CD4-positive, alpha-beta T cell treated with Interleukin-15 for 4 hours (primary cell): ENCODE data around the gene SCEL.
"Not testable (repeated sequence)": the region's sequence is repeated elsewhere in the genome, so short reads cannot be mapped to it uniquely, and the experiment has no call there.

Experiments used
- DNase-seq: peaks from one replicate; pipeline ENCODE4 v3.0.0-alpha.2; 2020; ENCODE audit warnings: low spot score

The SCEL gene, protein sequence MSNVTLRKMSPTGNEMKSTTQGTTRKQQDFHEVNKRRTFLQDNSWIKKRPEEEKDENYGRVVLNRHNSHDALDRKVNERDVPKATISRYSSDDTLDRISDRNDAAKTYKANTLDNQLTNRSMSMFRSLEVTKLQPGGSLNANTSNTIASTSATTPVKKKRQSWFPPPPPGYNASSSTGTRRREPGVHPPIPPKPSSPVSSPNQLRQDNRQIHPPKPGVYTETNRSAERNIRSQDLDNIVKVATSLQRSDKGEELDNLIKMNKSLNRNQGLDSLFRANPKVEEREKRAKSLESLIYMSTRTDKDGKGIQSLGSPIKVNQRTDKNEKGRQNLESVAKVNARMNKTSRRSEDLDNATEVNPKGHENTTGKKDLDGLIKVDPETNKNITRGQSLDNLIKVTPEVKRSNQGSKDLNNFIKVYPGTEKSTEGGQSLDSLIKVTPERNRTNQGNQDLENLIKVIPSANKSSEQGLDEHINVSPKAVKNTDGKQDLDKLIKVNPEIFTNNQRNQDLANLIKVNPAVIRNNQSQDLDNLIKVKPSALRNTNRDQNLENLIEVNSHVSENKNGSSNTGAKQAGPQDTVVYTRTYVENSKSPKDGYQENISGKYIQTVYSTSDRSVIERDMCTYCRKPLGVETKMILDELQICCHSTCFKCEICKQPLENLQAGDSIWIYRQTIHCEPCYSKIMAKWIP

DNA sequence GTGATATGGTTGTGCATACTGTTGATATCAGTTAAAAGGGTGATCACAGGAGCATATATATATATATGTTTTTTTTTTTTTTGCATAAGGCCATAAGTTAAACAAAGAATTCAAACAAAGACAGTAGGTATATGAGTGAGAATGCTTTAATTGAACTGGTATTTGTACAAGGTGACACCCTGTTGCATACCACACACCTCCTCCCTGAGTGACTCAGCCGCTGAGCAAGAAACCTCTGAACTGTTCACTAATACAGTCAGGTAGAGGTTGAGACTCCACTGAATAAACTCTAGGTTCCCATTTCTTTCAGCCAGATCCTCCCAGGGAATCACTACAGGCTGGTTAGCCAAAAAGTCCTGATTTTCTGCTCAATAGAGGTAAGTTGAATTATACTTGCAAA, at the start of gene SCEL:
TSS of gene SCEL (plus strand) at position 259 of the 400 bp plus-strand sequence. CDS start 20,170 bp downstream, outside the sequence.
- DNase-seq: no peak

DNA sequence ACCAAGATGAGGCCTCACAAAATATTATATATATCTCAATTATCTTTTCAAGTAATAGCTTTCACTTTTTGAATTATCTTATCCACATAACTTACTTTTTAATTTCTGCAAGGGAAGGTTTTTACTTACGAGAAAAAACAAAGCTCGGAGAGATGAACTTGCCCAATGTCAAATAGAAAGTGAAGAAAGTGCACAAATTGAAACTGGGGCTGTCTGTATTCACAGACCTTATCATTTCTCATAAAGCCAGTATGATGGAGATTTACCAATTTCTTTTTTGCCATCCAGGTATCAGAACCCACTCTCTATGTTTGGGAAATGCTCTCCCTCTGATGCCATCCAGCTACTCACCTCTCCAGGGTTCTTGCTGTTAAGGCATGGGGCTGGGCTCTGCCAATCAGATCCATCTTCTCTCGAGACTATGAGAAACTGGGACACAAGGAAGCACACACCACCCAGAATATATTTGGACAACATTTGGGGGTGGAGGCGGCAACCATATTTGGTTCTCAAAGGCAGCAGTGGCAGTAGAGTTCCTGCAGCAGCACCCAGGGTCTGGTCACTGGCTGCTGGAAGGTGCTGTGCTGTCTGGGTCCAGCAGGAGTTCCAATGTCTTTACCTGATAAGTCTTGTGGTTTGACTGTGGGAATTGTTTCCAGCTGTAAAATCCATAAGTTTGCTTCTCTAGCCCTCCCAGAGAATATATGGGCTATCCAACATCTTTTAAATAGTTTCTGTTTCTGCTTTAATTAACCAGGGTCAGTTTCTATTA, 45.8 kb upstream of the SCEL start:
- DNase-seq: no peak

DNA sequence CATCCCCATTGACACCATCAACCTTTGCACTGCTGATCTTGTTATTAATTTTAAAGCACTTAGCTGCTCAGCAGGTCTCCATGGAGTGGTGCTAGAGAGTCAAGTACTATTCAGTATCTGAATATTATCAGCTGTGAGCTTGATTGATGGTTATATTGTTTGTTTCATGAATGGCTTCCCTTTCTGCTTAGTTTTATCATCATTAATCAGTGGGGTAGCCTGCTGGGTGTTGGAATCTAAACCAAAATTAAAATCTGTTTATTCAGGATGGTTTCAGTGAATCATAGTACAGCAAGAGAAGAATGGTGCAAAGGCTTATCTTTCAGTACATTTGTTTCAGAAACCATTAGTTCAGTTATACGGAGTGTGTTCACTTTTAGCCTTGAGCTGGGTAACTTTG, 42.5 kb upstream of the SCEL start:
- DNase-seq: no peak

DNA sequence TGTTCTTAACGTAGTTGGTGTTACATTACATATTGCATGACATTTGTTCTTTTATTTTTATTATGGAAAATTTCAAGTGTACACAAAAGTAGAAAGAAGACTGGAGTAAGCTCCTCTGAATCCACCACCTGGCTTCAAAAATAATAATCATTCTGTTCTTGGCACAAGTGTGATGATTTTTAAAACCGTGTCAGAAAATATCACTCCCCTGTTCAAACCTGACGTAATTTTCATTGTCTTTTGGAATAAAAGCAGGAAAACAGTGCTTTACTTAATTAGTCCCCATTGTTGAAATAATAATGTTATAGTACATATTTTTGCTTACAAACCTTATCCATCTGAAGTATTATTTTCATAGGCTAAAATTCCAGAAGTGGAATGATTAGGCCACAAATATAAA, 41.3 kb upstream of the SCEL start:
- DNase-seq: no peak

DNA sequence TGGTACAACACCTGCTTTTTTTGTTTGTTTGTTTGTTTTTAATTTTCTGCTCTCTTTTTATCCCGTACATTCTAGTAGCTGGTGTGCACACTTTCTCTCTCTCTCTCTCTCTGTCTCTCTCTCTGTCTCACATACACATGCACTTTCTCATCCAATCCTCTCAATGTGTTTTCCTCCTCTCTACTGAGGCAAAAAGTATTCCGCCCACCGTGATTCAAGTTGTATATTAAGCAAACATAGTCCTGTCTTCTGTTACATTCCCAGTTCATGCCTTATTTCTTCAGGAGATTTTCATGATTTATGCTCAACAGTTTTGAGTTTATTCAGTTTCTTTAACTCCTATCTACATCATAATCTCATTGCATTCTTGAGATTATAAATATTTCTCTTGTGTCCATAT, 38.2 kb upstream of the SCEL start:
- DNase-seq: no peak

DNA sequence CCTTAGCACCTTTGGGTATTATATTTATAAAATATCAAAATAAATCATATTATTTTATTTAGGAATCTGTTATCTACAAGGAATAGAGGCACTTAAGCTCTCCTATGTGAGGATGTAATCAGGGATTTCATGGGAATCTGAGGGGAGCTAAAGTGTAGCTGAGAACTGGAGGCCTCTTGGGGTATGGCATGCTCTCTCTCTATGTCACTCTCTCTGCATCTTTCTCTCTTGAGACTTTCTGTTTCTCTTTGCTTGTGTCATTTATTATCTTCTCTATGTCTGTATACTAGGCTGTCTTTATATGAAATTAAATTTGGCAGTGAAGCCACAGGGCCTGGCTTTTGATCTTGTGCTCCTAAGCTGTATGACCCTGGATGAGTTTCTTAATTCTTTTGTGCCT, 37.7 kb upstream of the SCEL start:
- no peak for DNase-seq

DNA sequence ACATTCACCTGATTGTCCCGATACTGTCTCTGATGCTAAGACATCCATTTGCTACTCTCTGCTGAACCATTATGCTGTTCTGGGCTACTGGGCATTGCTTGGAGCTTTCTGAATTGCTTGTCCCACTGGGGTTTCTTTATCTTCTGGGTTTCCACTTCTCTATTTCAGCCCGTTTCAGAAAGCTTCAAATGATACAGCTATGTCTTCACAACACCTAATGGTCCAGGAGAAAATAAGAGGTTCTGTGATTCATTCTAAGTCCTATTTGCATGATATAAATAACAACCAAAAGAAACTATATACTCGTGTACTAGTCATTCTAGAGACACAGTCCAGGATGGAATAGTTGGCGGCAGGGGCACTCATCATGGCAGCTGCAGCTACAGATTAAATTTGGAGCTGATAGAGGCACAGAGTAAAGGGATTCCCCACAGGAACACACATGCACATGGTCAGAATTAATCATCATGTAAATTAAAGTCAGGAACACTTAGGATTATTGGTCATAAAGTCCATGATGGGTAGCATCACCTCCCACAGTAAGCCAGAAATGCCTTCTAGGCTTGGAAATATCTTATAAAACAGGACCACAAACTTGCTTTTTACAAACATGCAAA, 33.3 kb upstream of the SCEL start:
- DNase-seq: no peak

DNA sequence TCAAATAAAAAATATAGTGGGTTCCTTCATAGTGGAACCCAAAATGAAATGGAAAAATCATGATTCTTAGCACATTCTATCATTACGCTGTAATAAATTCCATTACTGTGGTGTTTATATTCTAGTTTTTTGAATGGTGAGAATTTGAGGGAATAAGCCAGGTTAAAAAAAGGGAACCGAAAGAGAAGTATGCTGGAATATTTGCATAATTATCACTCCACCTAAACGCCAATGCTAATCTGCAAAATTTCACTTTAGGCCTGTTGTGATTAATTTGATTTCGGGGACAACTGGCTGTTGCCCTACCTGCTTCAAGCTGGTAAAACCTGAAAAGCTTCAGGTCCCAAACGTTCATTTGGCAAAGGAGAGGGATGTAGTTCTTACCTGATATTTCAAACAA, 32.1 kb upstream of the SCEL start:
- DNase-seq: no peak

DNA sequence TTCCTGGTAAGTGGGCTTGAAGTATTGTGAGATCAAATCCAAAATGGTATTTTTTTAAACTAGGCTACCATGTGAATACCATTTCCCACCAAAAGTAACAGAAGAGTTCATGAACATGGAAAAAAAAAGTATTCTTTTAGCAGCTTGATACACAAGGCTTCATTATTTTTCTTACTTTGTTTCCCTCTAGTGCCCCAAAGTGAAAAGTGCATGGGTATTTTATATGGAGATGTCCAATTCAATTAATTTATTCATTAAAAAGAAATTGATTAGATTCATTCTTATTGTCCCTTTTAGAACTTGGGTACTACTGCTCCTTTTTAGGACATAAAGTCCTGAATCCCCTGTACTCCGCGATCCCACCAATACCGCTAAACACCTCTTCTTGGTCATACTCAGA, 28.6 kb upstream of the SCEL start:
- DNase-seq: no peak

DNA sequence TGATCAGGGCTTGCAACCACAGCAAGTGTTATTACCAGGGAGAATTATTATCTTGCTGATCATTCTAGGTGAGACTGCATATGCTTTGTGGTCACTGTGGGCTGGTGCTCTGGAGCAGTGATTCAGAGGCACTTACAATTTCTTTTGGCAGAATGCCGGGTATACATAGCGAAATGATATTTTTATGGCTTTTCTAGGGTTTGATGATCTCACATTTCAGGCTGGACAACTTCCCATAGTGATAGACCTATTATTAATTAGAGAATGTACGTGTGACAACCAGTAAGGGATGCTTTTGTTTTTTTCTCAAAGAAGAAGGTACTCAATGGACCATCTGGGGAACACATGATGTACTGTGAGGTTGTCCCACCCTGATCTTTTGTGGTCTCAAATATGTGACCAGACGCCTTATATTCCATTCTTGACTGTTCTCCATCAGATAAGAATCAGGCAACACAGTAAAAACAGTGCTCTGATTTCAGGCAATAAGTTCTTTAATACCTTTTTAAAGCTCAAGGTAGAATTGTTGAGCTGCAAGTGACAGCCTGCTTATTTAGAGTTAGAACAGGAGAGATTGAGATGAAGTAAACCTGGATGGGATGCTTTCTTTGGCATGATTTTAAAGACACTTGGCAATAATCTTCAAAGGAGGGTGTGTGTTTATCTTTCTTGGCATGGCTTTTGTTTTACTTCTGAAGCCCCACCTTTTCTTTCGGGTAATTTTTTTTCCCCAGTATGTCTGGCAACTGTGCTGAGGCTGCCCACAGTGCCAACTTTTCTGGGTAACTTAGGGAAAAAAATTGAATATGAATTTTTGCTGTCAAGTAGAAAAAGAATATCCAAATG, 27.4 kb upstream of the SCEL start:
- DNase-seq: no peak

DNA sequence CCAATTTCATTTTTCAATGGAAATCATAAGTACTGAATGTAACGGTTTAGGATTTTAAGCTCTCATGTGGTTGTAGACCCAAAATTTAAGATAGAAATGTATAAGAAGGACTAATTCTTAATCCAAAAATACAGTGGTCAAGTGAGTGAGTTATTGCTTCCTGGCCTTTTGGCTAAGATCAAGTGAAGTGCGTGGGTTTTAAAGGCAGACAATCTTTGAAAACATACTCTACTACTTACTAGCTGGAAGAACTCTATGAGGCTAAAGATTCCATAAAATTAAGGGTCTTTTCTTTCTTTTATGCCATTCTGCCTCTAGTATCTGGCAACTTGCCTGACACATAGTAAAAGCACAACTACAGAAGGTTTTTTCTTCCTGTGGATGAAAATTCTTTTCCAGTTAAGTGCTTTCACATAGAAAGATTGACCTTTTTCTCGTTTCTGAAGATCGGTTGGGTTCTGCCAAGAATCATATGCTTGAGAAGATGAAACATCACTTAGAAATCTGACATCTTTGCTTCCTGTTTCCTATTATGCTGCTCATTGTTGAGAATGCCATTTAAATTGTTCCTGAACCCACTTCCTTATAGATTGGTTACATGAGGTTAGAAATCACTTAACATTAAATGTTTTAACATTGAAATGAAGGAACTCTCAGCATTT, 26.4 kb upstream of the SCEL start:
- DNase-seq: no peak

DNA sequence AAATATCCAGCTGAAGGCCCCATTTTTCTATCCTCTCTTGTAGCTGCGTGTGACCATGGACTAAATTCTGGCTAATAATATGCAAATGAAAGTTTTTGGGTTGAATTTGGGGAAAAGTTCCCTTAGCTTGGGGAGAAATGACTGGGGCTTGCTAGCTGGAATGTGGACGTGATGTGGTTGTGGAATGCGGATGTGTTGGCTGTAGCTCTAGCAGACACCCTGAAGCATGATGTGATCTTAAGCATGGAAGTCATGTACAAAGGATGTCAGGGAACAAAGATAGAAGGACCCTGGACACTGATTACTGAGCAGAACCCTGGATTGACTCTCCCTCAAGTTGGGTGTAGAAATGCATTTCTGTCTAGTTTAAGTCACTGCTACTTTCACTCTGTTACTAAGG, 25.4 kb upstream of the SCEL start:
- DNase-seq: no peak

DNA sequence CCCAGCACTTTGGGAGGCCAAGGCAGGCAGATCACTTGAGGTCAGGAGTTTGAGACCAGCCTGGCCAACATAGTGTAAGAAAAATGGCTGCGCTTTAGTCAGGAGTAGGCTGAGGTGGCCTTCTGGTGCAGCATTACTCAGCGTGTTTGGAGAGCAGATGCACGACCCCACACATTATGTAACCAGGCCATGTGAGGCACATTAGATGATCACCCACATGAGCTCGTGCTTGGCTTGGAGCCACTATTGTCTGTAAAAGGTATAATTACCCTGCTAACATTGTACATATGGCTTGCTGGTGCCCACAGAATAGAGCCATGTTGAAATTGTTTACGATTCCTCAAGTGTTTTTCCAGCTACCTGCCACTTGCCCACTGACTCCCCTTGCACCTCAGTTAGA, 24.0 kb upstream of the SCEL start:
- no peak for DNase-seq

DNA sequence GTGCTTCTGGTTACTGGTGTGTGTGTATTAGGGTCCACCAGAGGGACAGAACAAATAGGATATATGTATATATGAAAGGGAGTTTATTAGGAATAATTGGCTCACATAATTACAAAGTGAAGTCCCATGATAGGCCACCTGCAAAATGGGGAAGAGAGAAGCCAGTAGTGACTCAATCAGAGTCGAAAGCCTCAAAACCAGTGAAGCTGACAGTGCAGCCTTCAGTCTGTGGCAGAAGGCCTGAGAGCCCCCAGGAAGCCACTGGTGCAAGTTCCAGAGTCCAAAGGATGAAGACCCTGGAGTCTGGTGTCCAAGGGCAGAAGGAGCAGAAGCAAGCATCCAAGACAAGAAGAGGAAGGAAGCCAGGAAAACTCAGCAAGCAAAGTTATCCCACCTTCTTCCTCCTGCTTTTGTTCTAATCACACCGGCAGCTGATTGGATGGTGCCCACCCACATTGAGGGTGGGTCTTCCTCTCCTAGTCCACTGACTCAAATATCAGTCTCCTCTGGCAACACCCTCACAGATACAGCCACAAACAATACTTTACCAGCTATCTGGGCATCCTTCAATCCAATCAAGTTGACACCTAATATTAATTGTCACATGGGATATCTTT, 21.7 kb upstream of the SCEL start:
- DNase-seq: no peak

DNA sequence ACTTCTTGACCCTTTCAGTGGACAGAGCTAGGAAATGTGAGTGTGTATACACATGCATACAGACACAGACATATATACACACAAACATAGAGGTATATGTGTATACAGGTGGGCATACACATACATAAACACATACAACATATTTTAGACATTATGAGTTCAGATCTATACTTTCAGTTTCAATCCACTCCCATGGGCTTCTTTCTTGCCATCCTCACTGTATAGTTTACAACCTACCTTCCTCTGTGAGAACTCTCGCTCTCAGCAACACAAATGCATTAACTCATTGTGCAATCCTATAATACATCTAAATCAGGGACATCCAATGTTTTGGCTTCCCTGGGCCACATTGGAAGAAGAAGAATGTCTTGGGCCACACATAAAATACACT, 21.2 kb upstream of the SCEL start:
- DNase-seq: no peak

DNA sequence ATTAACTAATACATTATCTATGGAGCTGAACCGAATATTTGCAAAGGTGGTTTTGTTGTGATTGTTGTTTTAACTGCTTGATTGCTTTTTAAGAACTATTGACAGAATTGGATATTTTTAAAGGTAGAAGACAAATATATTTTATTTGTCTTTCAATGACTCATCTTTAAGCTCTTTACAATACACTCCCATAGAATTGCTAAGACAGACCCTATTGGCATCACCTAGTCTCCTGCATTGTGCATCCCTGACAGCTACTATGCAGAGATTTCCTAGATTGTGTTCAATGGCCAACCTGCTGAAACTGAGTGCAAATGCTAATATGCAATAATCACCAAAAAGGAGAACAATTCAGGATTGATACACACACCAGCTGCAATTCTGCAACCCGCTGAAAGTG, 19.7 kb upstream of the SCEL start:
- DNase-seq: no peak

DNA sequence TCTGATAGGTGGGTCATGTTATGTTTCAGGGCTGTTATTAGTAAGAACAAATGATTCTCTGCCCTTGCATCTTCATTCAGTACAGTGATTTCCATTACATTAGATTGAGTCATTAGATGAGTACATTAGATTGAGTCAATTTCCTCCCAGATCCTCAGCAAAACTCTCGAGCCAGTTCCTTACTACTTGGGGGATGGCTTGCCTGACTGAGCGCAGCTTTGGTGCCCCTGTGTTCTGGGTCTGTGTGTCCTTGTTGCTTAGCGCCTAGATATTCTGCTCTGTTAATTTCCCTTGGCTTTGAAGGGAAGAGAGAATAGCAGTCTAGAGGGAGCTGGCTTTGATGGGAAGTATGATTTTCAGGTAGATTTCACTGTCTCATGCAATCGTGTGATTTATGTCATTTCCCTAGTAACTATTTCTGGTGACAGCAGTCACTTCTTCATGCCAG, 19.1 kb upstream of the SCEL start:
- DNase-seq: no peak

DNA sequence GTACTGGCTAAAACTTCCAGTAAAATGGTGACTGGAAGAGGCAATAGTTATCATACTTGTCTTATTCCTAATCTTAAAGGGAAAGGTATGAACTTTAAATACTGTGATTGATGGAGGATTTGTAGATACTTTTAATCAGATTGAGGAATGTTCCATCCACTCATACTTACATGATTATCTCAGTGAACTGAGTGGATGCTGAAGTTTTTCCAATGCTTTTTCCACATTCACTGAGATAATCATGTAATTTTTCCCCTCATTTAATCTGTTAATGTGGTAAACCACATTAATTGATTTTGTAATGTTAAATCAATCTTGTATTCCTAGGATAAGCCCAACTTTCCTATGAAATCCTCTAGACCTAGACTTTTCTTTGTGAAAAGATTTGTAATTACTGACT, 17.2 kb upstream of the SCEL start:
- no peak for DNase-seq

DNA sequence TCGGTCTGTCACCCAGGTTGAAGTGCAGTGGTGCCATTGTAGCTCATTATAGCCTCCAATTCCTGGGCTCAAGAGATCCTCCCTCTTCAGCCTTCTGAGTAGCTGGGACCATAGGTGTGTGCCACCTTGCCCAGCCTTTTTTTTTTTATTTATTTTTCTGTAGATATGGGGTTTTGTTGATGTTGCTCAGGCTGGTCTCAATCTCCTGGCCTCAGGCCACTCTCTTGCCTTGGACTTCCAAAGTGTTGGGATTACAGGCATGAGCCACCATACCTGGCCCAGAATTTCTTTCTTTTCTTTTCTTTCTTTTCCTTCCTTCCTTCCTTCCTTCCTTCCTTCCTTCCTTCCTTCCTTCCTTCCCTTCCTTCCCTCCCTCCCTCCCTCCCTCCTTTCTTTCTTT, 16.1 kb upstream of the SCEL start:
- not testable (repeated sequence) for DNase-seq

DNA sequence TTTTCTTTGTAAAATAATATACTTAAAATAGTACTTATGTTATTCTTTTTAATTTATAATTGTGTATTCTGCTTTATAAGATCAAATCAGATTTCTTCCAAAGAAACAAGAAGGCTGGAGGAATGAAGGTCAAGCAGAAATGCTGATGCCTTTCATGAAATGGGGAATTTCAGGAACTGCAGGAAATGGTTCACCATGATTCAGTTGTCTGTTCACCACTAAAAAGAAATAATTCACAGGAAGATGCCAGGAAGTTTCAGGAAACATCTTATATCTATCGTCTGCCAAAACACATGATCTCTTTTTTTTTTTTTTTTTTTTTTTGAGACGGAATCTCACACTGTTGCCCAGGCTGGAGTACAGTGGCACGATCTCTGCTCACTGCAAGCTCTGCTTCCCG, 15.7 kb upstream of the SCEL start:
- no peak for DNase-seq

DNA sequence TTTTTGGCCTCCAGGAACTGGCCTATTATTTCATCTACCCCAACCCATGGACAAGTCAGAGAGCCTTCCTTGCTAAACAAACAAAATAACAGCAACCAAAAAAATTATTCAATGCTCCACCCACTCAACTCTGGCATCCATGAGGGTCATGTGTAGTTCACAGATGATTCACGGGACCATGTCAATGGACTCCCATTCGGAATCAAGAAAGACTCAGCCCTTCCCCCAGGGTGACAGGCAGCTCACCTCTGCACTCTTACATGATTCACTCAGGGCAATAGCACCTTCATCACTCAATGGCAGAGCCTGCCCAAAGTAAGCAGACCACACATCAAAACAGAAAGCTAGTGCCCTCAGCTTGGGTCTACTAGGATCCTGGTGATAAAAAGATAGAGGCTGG, 14.3 kb upstream of the SCEL start:
- DNase-seq: no peak
